ENCODE data around the gene WRAP73.

The WRAP73 gene, protein sequence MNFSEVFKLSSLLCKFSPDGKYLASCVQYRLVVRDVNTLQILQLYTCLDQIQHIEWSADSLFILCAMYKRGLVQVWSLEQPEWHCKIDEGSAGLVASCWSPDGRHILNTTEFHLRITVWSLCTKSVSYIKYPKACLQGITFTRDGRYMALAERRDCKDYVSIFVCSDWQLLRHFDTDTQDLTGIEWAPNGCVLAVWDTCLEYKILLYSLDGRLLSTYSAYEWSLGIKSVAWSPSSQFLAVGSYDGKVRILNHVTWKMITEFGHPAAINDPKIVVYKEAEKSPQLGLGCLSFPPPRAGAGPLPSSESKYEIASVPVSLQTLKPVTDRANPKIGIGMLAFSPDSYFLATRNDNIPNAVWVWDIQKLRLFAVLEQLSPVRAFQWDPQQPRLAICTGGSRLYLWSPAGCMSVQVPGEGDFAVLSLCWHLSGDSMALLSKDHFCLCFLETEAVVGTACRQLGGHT

DNA sequence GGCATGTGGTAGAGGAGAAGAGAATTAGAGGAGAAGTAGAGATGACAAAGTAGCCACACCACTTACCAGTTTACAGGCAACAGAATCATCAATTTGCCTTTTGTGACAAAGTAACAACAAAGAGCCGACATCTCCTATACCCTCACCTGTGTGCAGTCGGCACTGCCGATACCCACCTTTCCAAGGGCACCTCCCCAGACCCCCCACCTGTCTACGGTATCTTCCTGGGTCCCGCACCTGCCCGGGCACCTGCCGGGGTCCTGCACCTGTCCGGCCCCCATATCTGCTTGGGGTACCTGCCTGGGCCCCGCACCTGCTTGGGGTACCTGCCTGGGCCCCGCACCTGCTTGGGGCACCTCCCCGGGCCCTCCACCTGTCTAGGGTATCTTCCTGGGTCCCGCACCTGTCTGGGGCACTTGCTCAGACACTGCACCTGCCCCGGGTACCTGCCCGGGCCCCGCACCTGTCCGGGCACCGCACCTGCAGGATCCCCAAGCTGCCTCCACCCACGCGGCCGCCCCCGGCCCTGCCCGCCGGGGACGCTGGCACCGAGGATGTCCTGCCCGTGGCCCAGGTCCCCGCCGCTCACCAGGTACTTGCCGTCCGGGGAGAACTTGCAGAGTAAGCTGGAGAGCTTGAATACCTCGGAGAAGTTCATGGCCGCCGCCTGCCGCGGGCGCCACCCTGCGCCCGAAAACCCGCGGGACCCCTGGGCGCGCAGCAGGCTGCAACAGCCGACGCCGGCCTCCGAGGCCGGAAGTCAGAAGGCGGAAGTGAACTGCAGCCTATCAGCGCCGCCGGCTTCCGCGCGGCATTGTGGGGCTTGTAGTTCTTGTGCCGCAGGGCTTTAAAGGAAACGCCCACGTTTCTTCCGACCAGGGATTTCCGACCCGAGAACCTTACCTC, at the start of gene WRAP73:
WRAP73 (minus strand) TSS at position 762 of the 906 bp plus-strand sequence; CDS start at position 658, 104 bp downstream.
- peak; percentile 77 to 86 (median 82) for DNase-seq

DNA sequence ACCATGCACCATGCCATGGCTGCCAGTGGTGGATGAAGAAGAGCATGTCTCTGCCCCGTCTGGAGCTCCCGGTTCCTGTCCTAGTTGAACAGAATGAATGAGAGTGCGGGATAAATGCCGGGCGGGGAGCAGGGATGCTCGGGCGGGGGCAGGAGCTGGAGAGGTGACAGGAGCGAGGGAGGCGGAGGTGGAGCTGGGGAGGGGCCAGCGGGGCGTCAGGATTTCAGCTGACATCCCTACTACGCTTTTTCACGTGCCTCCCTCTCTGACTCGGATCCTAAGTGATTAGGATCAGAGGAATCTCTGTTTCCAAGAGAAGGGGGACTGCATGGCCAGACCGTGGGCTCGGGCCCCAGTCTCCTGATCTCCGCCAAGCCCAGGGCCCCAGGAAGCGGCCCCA, 49.7 kb upstream of the WRAP73 start:
- no peak for DNase-seq

DNA sequence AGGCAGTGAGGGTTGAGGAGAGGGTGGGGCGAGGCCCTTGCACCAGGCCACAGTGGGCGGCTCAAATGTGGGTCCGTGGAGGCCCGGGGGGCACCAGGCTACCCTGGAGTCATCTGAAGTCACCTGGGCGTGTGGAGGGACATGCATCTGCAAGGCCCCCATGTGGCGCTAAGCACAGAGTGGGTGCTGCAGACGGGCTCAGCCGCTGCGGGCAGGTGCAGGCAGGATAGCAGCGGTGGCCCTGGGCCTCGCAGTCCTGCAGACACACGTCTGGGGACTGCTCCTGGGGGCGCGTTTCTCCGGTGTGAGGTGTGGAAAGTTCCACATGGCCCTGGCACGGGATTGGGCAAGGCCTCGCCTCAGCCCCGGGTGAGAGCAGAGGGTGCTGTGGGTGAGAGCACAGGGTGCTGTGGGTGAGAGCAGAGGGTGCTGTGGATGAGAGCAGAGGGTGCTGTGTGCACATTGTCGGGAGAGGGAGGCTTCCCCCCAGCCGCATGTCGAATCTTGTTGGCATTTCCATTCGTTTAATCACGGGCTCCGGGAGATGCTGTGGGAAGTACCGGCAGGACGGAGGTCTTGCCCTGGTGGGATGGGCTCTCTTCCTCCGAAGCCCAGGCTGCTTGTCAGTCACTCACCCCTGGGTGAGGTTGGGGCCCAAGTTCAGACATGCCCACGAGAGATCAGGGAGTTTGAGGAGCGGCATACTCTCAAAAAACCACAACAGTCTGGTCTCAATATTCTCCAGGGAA, 48.9 kb upstream of the WRAP73 start:
- no peak for DNase-seq

DNA sequence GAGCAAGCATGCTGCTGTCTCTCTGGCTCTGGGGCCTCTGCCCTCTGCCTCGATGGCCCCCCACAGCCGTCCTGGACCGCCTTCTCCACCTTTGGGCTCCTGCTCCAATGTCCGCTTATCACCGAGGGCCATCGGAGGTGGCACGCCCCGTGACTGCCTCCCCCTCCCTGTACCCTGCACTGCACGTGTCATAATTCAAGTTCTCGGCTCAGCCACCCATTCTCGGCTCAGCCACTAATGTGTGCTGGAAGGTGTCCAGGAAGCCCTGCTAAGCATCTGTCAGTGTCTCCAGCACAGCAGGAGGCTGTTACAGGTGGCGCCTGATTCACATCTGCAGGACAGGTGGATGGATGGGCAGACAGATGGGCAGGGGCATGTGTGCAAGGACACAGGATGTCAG, 47.9 kb upstream of the WRAP73 start:
- DNase-seq: no peak

DNA sequence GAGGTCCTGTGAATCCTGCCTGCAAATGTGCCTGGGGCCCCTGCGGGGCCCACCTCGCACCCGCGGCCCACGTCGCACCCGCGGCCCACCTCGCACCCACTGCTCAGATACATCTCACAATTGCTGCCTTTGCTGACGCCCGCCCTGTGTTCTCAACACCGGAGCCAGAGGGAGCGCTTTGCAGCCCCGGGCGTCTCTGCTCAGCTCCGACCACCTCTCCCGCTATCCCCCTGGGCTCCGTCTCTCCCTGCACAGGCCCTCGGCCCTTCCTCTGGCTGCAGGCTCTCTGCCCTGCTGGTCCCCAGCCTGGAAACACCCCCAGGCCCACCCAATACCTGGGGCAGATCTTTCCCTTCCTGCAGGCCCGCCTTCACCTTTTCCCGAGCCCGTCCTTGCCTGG, 47.2 kb upstream of the WRAP73 start:
- DNase-seq: no peak

DNA sequence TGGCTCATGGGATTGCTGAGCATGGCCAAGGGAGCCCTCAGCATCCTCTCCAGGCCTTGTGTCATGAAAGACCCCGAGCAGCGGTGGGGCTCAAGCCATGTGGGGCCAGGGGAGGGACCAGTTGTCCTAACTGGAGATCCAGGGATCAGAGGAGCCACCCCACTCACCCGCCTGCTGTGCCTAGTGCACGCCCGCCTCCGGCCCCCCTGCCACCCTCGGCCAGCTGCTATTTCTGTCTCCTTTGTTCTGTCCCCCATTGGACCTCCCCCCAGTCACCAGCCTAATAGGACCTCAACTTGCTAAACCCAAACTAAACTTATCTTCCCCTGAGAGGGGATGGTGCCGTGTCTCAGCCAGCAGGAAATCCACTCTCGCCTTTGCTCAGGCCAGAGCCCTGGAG, 46.8 kb upstream of the WRAP73 start:
- no peak for DNase-seq

DNA sequence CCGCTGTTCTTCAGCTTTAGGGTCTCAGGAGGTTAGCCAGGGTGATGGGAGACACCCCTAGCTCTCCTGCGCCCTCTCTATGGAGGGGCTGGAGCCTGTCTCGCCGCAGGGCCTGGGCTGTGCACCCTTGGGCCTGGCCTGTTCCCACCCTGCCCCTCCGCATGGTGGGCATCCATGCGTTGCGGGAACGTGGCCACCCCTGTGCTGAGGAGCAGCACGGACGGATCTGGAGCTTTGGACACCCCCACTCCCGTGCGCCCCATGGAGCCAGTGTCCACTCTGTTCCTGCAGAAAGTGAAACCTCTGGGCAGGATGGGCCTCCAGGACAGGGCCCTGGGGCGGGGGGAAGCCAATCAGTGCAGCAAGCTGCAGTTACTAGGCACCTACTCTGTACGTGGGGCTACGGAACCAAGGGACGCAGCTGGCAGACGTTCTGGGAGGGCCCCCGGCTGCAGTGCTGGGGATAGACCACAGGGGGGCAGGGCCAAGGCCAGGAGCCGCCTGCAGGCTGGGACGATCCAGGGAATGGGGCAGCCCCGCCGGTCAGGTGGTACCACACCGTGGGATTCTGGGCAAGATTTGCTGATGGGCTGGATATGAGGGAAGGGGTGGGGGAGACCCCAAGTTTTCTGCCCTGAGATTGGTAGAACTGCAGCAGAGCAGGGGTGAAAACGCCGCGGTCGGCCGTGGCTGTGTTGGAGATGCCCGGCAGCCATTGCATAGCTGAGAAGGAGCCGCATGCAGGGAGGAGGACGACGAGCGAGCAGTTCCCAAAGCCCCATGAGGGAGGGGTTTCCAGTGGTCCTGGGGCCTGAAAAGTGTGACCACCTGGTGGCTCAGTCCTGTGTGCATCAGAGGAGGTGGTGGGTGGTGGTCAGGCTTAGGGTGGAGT, 45.7 kb upstream of the WRAP73 start:
- DNase-seq: peak in 3 of 6 experiments; percentile 6 to 19 (median 17)

DNA sequence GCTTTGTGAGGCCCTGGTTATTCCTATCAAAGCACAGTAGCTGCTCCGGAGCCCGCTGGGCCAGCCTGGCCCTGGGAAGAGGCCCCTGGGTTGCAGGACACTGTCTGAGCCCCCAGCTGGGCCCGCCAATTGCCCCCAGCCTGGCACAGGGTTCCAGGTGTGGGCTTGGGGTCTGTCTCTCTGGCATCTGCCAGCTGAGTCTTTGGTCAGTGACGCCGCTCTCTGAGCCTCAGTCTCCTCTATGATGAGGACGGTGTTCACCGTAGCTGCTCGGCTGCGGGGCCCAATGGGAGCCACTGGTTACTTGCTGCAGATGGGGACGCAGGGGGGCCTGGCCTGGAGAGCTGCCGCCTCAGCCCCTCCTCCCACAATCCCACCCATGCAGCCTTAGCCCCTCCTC, 43.4 kb upstream of the WRAP73 start:
- DNase-seq: no peak

DNA sequence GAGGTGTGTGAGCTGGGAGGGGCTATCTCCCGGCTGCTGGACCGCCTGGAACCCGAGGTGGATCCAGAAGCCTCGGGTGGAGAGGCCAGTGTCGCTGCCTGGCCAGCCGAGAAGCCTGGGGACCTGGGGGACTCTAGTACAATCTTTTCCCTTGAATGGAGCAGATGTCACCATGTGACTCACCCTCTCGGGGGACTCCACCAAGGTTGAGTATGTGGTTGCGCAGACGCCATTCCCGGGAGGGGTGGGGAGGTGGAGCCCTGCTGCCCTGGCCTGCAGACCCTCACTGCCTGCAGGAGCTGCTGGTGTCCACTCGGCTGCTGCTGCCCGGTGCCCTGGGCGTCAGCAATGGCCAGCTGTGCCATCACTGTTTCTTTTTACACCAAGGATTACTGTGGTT, 42.7 kb upstream of the WRAP73 start:
- no peak for DNase-seq

DNA sequence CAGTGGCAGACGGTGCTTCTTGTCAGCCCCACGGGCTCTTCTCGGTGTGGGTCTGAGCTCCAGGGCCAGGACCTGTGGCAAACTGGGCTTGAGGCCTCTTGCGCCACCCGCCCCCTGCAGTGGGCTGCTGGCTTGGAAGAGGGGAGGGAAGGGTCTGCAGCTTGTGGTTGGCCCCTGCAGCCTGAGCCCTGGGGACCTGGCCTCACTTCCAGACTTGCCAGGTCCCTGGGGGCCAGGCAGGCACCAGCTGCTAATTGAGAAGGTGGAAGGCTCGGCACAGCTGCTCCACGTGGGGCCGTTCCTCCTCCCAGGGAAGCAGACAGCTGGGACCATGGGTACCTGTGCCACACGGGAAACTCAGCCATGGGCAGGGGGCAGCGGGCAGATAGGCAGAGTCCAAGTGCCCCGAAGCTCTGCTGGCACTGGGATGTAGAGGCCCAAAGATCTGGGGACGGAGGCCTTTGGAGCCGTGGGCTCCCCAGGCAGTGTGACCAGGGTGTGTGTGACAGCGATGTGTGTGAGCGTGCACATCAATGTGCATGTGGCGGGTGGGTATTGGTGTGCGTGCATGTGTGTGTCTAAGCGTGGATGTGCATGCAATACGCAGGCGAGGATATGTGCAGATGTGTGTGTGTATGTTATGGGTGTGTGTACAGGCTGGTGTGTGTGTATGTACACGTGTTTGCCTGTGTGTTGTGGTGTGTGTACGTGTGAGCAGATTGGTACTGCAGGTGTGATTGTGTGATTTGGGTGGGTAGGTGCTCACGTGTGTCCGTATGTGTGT, 41.7 kb upstream of the WRAP73 start:
- no peak for DNase-seq

DNA sequence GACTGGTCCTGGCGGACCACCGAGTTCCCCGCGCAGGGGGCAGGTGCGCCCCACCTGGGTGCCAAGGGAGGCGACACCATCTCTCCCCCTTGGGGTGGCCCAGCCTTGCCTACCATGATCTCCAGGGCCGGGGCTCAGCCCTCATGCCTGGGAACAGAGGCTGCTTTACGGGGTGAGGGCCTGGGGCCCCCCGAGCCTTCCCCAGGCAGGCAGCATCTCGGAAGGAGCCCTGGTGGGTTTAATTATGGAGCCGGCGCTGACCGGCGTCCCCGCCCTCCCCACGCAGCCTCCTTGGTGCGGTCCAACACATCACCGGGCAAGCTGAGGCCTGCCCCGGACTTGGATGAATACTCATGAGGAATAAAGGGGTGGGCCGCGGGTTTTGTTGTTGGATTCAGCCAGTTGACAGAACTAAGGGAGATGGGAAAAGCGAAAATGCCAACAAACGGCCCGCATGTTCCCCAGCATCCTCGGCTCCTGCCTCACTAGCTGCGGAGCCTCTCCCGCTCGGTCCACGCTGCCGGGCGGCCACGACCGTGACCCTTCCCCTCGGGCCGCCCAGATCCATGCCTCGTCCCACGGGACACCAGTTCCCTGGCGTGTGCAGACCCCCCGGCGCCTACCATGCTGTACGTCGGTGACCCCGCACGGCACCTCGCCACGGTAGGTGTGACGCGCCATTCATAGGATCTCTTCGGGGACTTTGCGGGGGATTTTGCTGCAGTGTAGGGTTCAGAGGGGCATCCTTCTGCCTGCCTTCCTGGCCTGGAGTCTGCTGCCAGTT, 40.6 kb upstream of the WRAP73 start:
- DNase-seq: no peak

DNA sequence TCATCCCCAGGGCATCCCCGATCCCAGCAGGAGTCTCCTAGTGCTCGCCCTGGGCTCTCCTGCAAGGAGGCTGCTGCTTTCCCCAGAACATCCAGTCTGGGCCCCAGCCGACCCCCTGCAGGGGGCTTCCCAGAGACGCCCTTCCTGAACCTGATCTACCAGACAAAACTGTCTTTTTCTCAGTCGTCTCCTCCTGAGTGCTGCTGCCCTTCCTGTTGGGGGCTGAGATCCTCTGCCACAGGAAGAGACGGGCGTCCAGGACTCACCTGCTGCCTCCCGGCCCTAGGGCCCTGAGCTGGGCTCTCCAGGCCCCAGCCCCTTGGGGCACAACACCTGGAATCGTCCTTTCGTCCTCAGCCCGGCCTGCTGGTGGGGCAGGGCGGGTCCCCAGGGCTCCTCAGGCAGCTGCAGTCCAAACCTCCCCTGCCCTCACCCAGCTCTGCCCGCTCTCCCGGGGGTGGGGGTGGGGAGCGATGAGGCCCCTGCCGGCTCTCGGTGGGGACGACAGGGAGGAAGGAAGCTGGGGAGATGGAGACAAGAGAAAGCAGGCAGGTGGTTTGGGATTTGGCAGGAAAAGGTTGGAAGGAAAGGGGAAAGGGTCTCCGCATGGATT, 39.3 kb upstream of the WRAP73 start:
- no peak for DNase-seq

DNA sequence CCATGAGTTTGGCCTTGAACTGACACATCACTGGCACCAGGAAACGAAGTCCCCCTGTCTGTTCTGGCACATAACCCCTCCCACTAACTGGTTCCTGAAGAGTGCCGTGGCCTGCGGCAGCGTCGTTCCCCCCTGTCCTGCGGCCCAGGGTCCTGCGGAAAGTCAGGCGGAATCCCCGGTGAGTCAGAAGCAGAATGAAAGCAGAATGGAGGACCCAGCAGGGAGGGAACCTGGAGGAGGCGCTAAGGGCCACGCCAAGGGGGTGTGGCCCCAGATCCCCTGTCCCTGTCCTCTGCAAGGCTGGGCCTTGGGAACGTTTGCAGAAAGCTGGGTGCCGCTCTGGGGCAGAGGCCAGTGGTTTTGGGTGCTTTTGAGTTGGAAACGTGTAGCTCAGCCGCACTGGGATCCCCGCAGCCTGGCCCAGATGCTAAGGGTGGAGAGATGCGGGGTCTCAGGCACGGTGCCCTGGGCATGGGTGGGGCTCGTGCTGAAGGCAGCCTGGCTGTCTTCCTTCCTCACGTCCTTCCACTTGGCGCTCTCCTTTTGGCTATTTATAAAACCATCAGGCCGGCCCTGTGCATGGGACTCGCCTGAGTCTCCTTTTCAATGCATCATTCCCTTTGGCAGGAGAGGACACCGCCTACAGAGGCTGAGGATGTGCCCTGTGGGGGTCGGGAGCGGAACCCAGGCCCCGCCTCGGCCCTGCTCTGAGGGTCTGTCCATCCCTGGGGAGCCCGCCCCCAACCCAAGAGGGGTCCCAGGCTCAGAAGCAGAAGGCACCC, 38.6 kb upstream of the WRAP73 start:
- DNase-seq: no peak

DNA sequence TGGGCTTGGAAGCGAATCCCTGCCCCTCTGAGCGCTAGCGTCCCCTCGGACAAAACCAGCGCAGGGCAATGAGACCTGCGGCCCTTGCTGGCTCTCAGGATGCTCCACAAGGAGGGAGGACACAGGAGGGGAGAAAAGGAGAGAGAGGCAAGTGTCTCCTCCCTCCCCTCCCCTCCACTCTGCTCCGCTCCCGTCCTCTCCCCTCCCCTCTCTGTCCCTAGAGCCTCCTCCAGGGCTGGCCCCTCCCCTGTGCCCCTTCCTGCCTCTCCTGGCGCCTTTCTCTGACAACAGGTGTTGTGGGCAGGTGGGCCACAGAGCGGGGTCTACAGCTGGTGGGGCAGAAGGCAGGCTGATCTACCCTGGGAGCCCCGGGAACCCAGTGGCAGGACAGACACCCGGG, 37.6 kb upstream of the WRAP73 start:
- DNase-seq: no peak

DNA sequence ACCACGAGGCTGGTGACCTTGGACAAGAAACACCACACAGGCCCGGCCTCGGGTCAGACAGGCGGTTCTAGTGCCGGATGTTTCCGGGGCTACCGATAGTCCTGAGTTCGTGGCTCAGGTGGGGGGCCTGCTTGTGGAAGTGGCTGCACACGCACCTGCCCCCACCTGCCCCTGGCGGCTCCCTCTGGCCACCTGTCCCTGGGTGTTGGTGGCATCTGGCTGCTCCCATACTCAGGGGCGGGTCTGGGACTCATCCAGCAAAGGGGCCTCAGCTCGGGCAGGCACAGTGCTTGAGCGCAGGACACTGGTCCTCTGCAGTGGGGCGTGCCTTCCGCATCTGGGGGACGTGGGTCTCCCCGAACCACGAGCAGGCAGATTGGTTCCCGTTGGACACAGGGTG, 36.0 kb upstream of the WRAP73 start:
- no peak for DNase-seq

DNA sequence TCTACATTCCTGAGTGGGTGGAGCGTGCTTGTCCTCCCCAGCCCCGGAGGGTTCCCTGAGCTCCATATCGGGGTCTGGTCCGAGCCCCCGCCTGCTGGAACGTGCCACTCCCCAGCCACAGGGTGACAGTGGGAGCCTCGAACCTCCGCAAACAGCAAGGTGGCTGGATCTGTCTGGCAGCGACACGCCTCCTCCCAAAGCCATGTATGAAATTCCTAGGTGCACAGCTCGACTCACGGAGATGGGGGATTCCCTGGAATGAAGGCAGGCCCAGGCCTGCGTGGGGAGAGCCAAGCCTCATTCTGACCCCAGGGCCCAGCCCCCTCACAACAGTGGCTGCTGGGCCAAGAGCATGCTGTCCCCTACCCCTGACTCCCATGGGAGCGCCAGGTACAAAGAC, 35.3 kb upstream of the WRAP73 start:
- DNase-seq: no peak

DNA sequence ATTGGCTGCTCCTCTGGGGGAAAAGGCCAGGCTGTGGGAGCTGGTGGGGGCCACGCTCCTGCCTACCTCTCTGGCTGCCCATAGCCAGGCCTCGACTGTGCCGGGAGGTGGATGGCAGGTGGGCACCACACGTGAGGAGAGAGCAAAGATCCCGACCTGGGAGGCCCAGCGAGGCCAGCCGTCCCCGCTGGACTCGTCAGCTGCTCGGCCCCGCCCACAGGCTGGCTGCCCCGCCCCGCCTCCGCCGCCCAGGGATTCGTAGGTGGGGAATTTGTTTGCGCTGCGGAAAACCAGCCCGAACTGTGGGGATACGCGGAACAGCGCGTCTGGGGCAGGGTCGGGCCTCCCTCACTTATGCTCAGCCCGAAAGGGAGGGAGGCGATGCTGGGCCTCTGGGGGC, 34.1 kb upstream of the WRAP73 start:
- no peak for DNase-seq

DNA sequence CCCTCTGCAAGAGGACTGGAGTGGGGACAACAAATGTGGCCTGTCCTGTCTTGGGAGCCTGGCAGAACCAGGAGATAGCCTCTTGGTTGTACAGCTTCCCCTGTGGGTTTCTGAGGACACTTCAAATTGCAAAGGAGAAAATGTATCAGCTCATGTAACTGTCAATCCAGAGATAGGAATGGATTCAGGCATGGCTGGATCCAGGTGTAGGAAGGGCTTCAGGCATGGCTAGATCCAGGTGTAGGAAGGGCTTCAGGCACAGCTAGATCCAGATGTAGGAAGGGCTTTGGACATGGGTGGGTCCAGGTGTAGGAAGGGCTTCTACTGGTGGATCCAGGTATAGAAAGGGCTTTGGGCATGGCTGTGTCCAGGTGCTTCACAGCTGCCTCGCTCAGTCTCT, 33.3 kb upstream of the WRAP73 start:
- DNase-seq: no peak

All from stimulated activated naive CD4-positive, alpha-beta T cell (primary cell).